ENCODE results near the gene PRKCQ.

Gene PRKCQ

GRCh38 chr10:6379015-6379776 is 200.9 kb downstream of the PRKCQ start:
- no peak for TF ChIP-seq CTCF (IDR thresholded peaks at IDR 0.05; ENCODE audit: low read depth, low read length)
- DNase-seq, result no peak
- Histone ChIP-seq H3K9me3 (no peaks in the 10 kb centered on the region; the same call in 1 of the 2 replicates), H3K4me1 (no peaks in the 10 kb centered on the region), H3K36me3 (no peaks in the 10 kb centered on the region), H3K4me3 (ENCODE audit: low read depth, low read length) (no peak overlapping the region), H3K27me3 (no peaks in the 10 kb centered on the region; the same call in 1 of the 2 replicates)
